Loucy (cell line): Measurements from ENCODE around the gene VPREB3.
A peak's percentile ranks its signal among the peaks of the same experiment; 100 is the strongest.

Experiments used
- H2AFZ ChIP-seq: fragments of 200-600 bp; sonication (generic); 2 replicates; pipeline ENCODE4 v1.6.0; 2016; ENCODE audit warnings: antibody characterized with exemption, mild to moderate bottlenecking, low read length, moderate library complexity
- H3F3A ChIP-seq: fragments of 200-600 bp; 2 replicates; pipeline ENCODE4 v1.6.0; 2016; ENCODE audit warnings: antibody characterized with exemption, low read depth, mild to moderate bottlenecking
- H3K27me3 ChIP-seq: fragments of 200-600 bp; sonication (generic); 2 replicates; pipeline ENCODE4 v1.6.1; 2014; ENCODE audit warnings: low read length, mild to moderate bottlenecking; ENCODE audit not compliant: insufficient read depth, poor library complexity, severe bottlenecking
- H3K36me3 ChIP-seq: fragments of 200-600 bp; sonication (generic); 2 replicates; pipeline ENCODE4 v1.6.1; 2016; ENCODE audit warnings: low read length; ENCODE audit not compliant: insufficient read depth
- H3K4me1 ChIP-seq: fragments of 200-600 bp; sonication (generic); 2 replicates; pipeline ENCODE4 v1.5.1; 2014; ENCODE audit warnings: low read length, mild to moderate bottlenecking; ENCODE audit not compliant: insufficient read depth, poor library complexity, severe bottlenecking
- H3K4me2 ChIP-seq: fragments of 200-600 bp; sonication (generic); 2 replicates; pipeline ENCODE4 v1.6.0; 2014; ENCODE audit warnings: antibody characterized with exemption, low read length, low read depth, mild to moderate bottlenecking; ENCODE audit not compliant: poor library complexity, severe bottlenecking
- H3K4me3 ChIP-seq: fragments of 200-600 bp; sonication (generic); 2 replicates; pipeline ENCODE4 v1.5.1; 2014; ENCODE audit warnings: low read length, mild to moderate bottlenecking, mixed read lengths; ENCODE audit not compliant: poor library complexity, severe bottlenecking
- H3K79me2 ChIP-seq: fragments of 200-600 bp; sonication (generic); 2 replicates; pipeline ENCODE4 v1.6.1; 2014; ENCODE audit warnings: low read length; ENCODE audit not compliant: insufficient read depth
- H3K9ac ChIP-seq: fragments of 200-600 bp; sonication (generic); 2 replicates; pipeline ENCODE4 v1.6.0; 2014; ENCODE audit warnings: mild to moderate bottlenecking, low read depth, low read length, moderate library complexity; ENCODE audit not compliant: poor library complexity, severe bottlenecking
- H3K9me2 ChIP-seq: fragments of 200-600 bp; sonication (generic); replicated peaks from 2 replicates; pipeline ENCODE4 v1.6.1; 2016; ENCODE audit warnings: low read depth, low read length, mixed read lengths
- H3K9me3 ChIP-seq: fragments of 200-600 bp; sonication (generic); 2 replicates; pipeline ENCODE4 v1.6.1; 2014; ENCODE audit warnings: mild to moderate bottlenecking, antibody characterized with exemption, low read length, low read depth; ENCODE audit not compliant: insufficient read depth
- H4K20me1 ChIP-seq: fragments of 200-600 bp; sonication (generic); 2 replicates; pipeline ENCODE4 v1.6.0; 2014; ENCODE audit warnings: antibody characterized with exemption, low read length, mild to moderate bottlenecking; ENCODE audit not compliant: insufficient read depth, poor library complexity, severe bottlenecking
- EZH2phosphoT487 ChIP-seq: fragments of 200-600 bp; IDR thresholded peaks from 2 replicates; pipeline ENCODE4 v1.6.1; 2018; ENCODE audit warnings: antibody characterized with exemption, mild to moderate bottlenecking, moderate library complexity, borderline replicate concordance
- TF ChIP-seq, protein P1 (sequence below): fragments of 200-600 bp; sonication (generic); conservative IDR thresholded peaks from 2 replicates; pipeline ENCODE4 v1.5.1; 2014; ENCODE audit warnings: mild to moderate bottlenecking, antibody characterized with exemption, low read length

The VPREB3 gene

DNA sequence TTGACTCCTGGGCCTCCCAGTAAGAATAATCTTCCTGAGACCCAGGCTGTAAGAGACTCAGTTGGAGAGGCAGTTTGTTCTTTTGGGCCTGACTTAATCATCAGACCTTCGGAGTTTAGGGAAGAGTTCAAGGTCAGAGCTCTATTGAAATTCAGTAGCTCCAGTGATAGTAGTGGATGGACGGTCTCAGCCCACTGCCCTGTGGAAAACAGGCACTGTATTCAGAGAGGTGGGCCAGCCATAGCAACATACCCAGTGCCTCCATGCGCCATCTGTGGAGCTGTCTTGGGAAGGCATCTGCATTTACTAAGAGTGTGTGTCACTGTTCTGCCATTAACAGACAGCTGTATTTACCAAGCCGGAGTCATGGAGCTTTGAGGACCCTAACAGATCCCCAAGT lies 35.4 kb upstream of the VPREB3 start:
- Histone ChIP-seq H3K9me3 (no peaks in the 10 kb centered on the region), H3K79me2 (peaks cover 63% of the 10 kb centered on the region), H3K36me3 (peaks cover 36% of the 10 kb centered on the region), H2AFZ (no peak overlapping the region), H3K9ac (peak overlapping the region; percentile 52), H4K20me1 (peaks cover 58% of the 10 kb centered on the region), H3K4me3 (peak overlapping the region; percentile 92), H3K4me1 (peaks cover 46% of the 10 kb centered on the region), H3F3A (no peaks in the 10 kb centered on the region), H3K27me3 (no peaks in the 10 kb centered on the region), H3K4me2 (peak overlapping the region; percentile 97), H3K9me2 (no peaks in the 10 kb centered on the region)
- TF ChIP-seq, protein P1, sequence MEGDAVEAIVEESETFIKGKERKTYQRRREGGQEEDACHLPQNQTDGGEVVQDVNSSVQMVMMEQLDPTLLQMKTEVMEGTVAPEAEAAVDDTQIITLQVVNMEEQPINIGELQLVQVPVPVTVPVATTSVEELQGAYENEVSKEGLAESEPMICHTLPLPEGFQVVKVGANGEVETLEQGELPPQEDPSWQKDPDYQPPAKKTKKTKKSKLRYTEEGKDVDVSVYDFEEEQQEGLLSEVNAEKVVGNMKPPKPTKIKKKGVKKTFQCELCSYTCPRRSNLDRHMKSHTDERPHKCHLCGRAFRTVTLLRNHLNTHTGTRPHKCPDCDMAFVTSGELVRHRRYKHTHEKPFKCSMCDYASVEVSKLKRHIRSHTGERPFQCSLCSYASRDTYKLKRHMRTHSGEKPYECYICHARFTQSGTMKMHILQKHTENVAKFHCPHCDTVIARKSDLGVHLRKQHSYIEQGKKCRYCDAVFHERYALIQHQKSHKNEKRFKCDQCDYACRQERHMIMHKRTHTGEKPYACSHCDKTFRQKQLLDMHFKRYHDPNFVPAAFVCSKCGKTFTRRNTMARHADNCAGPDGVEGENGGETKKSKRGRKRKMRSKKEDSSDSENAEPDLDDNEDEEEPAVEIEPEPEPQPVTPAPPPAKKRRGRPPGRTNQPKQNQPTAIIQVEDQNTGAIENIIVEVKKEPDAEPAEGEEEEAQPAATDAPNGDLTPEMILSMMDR, result peak; percentile 52
- no peak for TF ChIP-seq EZH2phosphoT487

DNA sequence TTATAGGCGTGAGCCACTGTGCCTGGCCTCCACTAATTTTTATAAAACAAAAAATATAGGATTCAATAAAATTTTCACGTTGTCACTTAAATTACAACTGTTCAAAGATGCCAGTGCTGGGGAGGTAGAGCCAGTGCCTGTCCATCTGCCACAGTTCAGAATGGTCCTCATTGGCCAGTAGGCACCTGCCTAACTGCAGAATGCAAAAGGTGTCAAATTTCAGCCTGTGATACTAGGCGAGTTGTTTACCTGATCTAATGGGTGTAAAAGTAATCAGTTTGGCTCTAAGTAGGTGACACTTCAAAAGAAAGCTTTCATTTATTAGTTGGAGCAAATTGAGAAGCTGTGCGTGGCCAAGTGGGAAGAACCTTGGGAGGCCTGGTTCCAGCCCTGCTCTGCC lies 34.9 kb upstream of the VPREB3 start:
- TF ChIP-seq, protein P1, result no peak
- TF ChIP-seq EZH2phosphoT487, result no peak
- no peaks in the 10 kb centered on the region for H3K27me3 ChIP-seq
- H3K4me2 ChIP-seq, result peak overlapping the region; percentile 97
- peaks cover 30% of the 10 kb centered on the region for H3K36me3 ChIP-seq
- H3F3A ChIP-seq, result no peaks in the 10 kb centered on the region
- peaks cover 63% of the 10 kb centered on the region for H3K79me2 ChIP-seq
- H3K9me2 ChIP-seq, result no peaks in the 10 kb centered on the region
- peak overlapping the region; percentile 52 for H3K9ac ChIP-seq
- H2AFZ ChIP-seq, result no peak overlapping the region
- peaks cover 58% of the 10 kb centered on the region for H4K20me1 ChIP-seq
- H3K9me3 ChIP-seq, result no peaks in the 10 kb centered on the region
- peak overlapping the region; percentile 92 for H3K4me3 ChIP-seq
- H3K4me1 ChIP-seq, result peaks cover 46% of the 10 kb centered on the region

DNA sequence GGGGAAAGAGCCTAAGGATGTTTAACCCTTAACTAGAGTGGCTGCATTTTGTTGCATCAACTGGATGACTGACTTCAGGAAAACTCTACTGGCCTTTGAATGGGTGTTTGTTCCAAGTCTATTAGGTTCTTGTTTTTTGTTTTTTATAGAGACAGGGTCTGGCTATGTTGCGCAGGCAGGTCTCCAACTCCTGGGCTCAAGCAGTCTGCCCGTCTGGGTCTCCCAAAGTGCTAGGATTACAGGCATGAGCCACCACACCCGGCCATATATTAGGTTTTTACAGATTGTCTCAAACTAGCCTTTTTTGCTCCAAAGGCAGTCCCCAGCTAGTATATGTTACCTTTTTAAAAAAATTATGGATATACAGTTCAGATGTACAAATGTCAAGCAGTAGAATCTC lies 33.7 kb upstream of the VPREB3 start:
- Histone ChIP-seq H2AFZ (no peak overlapping the region), H3K9me2 (no peaks in the 10 kb centered on the region), H3K4me2 (peak overlapping the region; percentile 97), H3K27me3 (no peaks in the 10 kb centered on the region), H3K4me3 (peak overlapping the region; percentile 92), H3K79me2 (peaks cover 57% of the 10 kb centered on the region), H3K36me3 (peaks cover 19% of the 10 kb centered on the region; the same call in 1 of the 2 replicates), H4K20me1 (peaks cover 56% of the 10 kb centered on the region), H3K9ac (peak overlapping the region; percentile 98), H3K9me3 (no peaks in the 10 kb centered on the region), H3K4me1 (peaks cover 46% of the 10 kb centered on the region), H3F3A (no peaks in the 10 kb centered on the region)
- no peak for TF ChIP-seq EZH2phosphoT487
- TF ChIP-seq, protein P1, result no peak
